ENCODE data around the gene IMPA2. TPM values are rescaled to one million over a fixed set of nuclear protein-coding genes. Genes with fewer than 3 reads are reported as not detected.

Gene IMPA2
- total and polyA plus RNA-seq, 4 donors, result 43.4 to 65.4 (median 61.5) TPM

DNA sequence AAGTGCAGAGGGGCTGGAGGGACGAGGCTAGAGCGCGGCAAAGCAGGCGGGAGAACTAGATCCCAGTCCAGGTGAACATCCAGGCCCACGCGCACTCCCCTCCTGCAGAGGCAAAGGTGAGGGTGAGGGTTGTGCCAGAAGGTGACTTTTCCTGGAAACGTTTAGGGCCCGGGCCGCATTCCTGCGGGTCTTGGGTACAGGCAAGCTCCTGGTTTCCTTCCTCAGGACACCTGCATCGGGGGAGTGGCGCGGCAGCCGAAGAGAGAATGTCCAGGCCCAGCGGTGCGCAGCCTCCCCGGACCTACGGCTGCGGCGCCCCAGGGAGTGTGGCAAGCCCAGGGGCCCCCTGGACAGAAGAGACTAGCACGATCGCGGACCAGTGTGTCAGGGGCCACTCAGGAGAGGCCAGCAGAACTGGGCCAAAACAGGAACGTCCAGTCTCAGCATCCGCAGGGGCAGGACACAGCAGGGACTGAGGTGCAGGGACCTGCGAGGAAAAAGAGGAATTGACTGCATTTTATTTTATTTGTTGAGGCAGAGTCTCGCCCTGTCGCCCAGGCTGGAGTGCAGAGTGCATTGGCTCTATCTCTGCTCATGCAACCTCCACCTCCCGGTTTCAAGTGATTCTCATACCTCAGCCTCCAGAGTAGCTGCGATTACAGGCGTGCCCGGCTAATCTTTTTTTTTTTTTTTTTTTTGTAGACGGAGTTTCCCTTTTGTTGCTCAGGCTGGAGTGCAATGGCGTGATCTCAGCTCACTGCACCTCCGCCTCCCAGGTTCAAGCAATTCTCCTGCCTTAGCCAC lies 8.7 kb upstream of the IMPA2 start:
- no peak overlapping the region for H3K4me3 ChIP-seq
- TF ChIP-seq, protein P1, sequence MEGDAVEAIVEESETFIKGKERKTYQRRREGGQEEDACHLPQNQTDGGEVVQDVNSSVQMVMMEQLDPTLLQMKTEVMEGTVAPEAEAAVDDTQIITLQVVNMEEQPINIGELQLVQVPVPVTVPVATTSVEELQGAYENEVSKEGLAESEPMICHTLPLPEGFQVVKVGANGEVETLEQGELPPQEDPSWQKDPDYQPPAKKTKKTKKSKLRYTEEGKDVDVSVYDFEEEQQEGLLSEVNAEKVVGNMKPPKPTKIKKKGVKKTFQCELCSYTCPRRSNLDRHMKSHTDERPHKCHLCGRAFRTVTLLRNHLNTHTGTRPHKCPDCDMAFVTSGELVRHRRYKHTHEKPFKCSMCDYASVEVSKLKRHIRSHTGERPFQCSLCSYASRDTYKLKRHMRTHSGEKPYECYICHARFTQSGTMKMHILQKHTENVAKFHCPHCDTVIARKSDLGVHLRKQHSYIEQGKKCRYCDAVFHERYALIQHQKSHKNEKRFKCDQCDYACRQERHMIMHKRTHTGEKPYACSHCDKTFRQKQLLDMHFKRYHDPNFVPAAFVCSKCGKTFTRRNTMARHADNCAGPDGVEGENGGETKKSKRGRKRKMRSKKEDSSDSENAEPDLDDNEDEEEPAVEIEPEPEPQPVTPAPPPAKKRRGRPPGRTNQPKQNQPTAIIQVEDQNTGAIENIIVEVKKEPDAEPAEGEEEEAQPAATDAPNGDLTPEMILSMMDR (IDR thresholded peaks at IDR 0.05; ENCODE audit: control extremely low read depth, extremely low read depth), result no peak
- H3K4me1 ChIP-seq (ENCODE audit: control insufficient read depth in 5 of 5, insufficient read depth in 5 of 5, low read length in 5 of 5), result peaks cover 0 to 20% (median 2%) of the 10 kb centered on the region in 5 donors
- no peak for ATAC-seq (ENCODE audit: insufficient read depth, low FRiP score)
- no peak overlapping the region for H3K27ac ChIP-seq (ENCODE audit: low read depth in 1 of 2, low read length in 1 of 2)
- WGBS, 2 donors, result 38 to 74% methylated on average over 35 of the region's 35 CpGs
- DNase-seq, result no peak
- no peaks in the 10 kb centered on the region for H3K27me3 ChIP-seq (ENCODE audit: control insufficient read depth in 3 of 3, insufficient read depth in 3 of 3, low read length in 2 of 3)
- no peaks in the 10 kb centered on the region for H3K9me3 ChIP-seq (ENCODE audit: control insufficient read depth in 4 of 4, insufficient read depth in 3 of 4, low read length in 3 of 4)
- no peaks in the 10 kb centered on the region for H3K36me3 ChIP-seq (ENCODE audit: control insufficient read depth in 4 of 4, insufficient read depth in 4 of 4, low read length in 4 of 4)
- no peak overlapping the region for H3K9ac ChIP-seq (ENCODE audit: insufficient read depth in 1 of 2, low read length in 2 of 2)

DNA sequence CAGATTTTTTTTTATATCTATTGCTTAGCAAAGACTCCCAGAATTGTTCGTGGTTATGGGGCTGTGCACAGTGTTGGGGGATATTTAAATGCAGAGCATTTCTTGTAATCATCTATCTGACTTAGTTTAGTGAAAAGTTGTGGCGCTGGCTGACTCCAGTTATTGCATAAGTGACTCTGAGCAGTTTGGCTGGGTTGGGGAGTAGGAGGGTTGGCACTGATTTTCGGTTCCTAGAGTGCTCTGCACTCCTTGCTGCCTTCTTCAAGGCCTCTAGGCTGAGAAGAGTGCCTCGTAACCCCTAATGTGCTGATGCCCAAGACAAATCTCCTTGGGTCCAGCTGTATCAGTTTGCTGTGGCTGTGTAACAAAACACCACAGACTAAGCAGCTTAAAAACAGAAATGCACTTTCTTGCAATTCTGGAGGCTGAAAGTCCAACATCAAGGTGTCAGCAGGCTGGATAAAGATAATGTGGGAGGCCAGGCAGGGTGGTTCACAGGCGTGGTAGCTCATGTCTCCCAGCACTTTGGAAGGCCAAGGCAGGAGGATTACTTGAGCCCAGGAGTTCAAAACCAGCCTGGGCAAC lies 6.5 kb upstream of the IMPA2 start:
- no peaks in the 10 kb centered on the region for H3K36me3 ChIP-seq (ENCODE audit: control insufficient read depth in 4 of 4, insufficient read depth in 4 of 4, low read length in 4 of 4)
- H3K27ac ChIP-seq (ENCODE audit: low read depth in 1 of 2, low read length in 1 of 2), result no peak overlapping the region
- DNase-seq, result peak in 1 of 3 donors; percentile 81
- H3K4me1 ChIP-seq (ENCODE audit: control insufficient read depth in 5 of 5, insufficient read depth in 5 of 5, low read length in 5 of 5), result peaks cover 0 to 31% (median 4%) of the 10 kb centered on the region in 5 donors
- H3K9me3 ChIP-seq (ENCODE audit: control insufficient read depth in 4 of 4, insufficient read depth in 3 of 4, low read length in 3 of 4), result no peaks in the 10 kb centered on the region
- no peak for ATAC-seq (ENCODE audit: insufficient read depth, low FRiP score)
- H3K4me3 ChIP-seq, result no peak overlapping the region
- no peaks in the 10 kb centered on the region for H3K27me3 ChIP-seq (ENCODE audit: control insufficient read depth in 3 of 3, insufficient read depth in 3 of 3, low read length in 2 of 3)
- H3K9ac ChIP-seq (ENCODE audit: insufficient read depth in 1 of 2, low read length in 2 of 2), result no peak overlapping the region
- TF ChIP-seq, protein P1 (IDR thresholded peaks at IDR 0.05; ENCODE audit: control extremely low read depth, extremely low read depth), result no peak
- 64 to 67% methylated on average over 5 of the region's 5 CpGs for WGBS, 2 donors

- ATAC-seq (ENCODE audit: insufficient read depth, low FRiP score) (no peak), DNase-seq (no peak)
- WGBS, 2 donors, result 92 to 97% methylated on average over 2 of the region's 2 CpGs
- Histone ChIP-seq H3K9me3 (ENCODE audit: control insufficient read depth in 4 of 4, insufficient read depth in 3 of 4, low read length in 3 of 4) (no peaks in the 10 kb centered on the region), H3K36me3 (ENCODE audit: control insufficient read depth in 4 of 4, insufficient read depth in 4 of 4, low read length in 4 of 4) (no peaks in the 10 kb centered on the region), H3K27me3 (ENCODE audit: control insufficient read depth in 3 of 3, insufficient read depth in 3 of 3, low read length in 2 of 3) (no peaks in the 10 kb centered on the region), H3K27ac (ENCODE audit: low read depth in 1 of 2, low read length in 1 of 2) (no peak overlapping the region), H3K4me3 (no peak overlapping the region), H3K9ac (ENCODE audit: insufficient read depth in 1 of 2, low read length in 2 of 2) (no peak overlapping the region), H3K4me1 (ENCODE audit: control insufficient read depth in 5 of 5, insufficient read depth in 5 of 5, low read length in 5 of 5) (peaks cover 0 to 35% (median 5%) of the 10 kb centered on the region in 5 donors)
- TF ChIP-seq, protein P1 (IDR thresholded peaks at IDR 0.05; ENCODE audit: control extremely low read depth, extremely low read depth), result no peak
Observed at GRCh38 chr18:11975723-11976122, 5.6 kb upstream of the IMPA2 start.
